CD4-positive, alpha-beta T cell (primary cell): ENCODE measurements around the gene HELT. TPM values are rescaled to one million over a fixed set of nuclear protein-coding genes. Genes with fewer than 3 reads are reported as not detected.

Experiments used
- ATAC-seq: fragments of 200-7000 bp; cut with Tn5 transposase; one replicate; pipeline ENCODE4 v1.10.0; 2022; ENCODE audit warnings: mild to moderate bottlenecking; ENCODE audit not compliant: poor library complexity
- CTCF ChIA-PET: fragments of 350-600 bp; sonication (Branson Sonifier 250); formaldehyde crosslinking; loops from one replicate; lab custom pipeline; 2021; ENCODE audit warnings: antibody characterized with exemption, inconsistent platforms; lab: Charles Lee
- POLR2A ChIA-PET: fragments of 350-600 bp; sonication (Branson Sonifier 250); formaldehyde crosslinking; loops from one replicate; lab custom pipeline; 2021; ENCODE audit warnings: antibody characterized with exemption, inconsistent platforms; lab: Charles Lee
- DNase-seq, 14 experiments: peaks; one replicate each; pipeline ENCODE4 v3.0.0-alpha.2; 2013 to 2020; ENCODE audit warnings: mixed read lengths in 2 of 14
- H3K27ac ChIP-seq, 2 donors: one replicate each; pipeline versions ENCODE4 v1.5.1 to v1.7.0; 2013; ENCODE audit warnings: low read length in 2 of 2, low read depth in 1 of 2, mild to moderate bottlenecking in 1 of 2
- H3K27me3 ChIP-seq, 2 experiments: 1 replicate in 1 of 2; 2 replicates in 1 of 2; pipeline versions ENCODE4 v1.6.1 to v1.7.0; 2013; ENCODE audit warnings: low read length in 2 of 2, control low read depth in 1 of 2, mild to moderate bottlenecking in 1 of 2, moderate library complexity in 1 of 2; ENCODE audit not compliant: insufficient read depth in 2 of 2, control insufficient read depth in 1 of 2
- H3K36me3 ChIP-seq: one replicate; pipeline ENCODE4 v1.6.1; 2013; ENCODE audit warnings: low read length, control low read depth; ENCODE audit not compliant: insufficient read depth
- H3K4me1 ChIP-seq: one replicate; pipeline ENCODE4 v1.6.1; 2013; ENCODE audit warnings: low read length, control low read depth; ENCODE audit not compliant: insufficient read depth
- H3K4me3 ChIP-seq: one replicate; pipeline ENCODE4 v1.5.1; 2013; ENCODE audit warnings: mild to moderate bottlenecking, low read length, moderate library complexity
- H3K9me3 ChIP-seq, 2 experiments: 1 replicate in 1 of 2; 2 replicates in 1 of 2; pipeline versions ENCODE4 v1.6.1 to v1.7.0; 2013; ENCODE audit warnings: low read length in 2 of 2, mild to moderate bottlenecking in 2 of 2, control low read depth in 1 of 2, moderate library complexity in 1 of 2; ENCODE audit not compliant: control insufficient read depth in 1 of 2, insufficient read depth in 1 of 2
- H3K27ac Mint-ChIP-seq: one replicate; pipeline ENCODE4 v1.8.0; 2020; ENCODE audit warnings: mixed read lengths
- H3K27me3 Mint-ChIP-seq: one replicate; pipeline ENCODE4 v1.8.0; 2021; ENCODE audit warnings: mixed read lengths
- H3K36me3 Mint-ChIP-seq: one replicate; pipeline ENCODE4 v1.8.0; 2021; ENCODE audit warnings: low read depth, mixed read lengths
- H3K4me1 Mint-ChIP-seq: one replicate; pipeline ENCODE4 v1.8.0; 2021; ENCODE audit warnings: low read depth, mixed read lengths
- H3K4me3 Mint-ChIP-seq: one replicate; pipeline ENCODE4 v1.8.0; 2020; ENCODE audit warnings: mild to moderate bottlenecking, mixed read lengths
- H3K9me3 Mint-ChIP-seq: one replicate; pipeline ENCODE4 v1.8.0; 2020; ENCODE audit warnings: mixed read lengths
- CTCF ChIP-seq: fragments of 200-600 bp; IDR thresholded peaks from one replicate; pipeline ENCODE4 v1.8.0; 2022; ENCODE audit warnings: antibody characterized with exemption, mild to moderate bottlenecking
- intact Hi-C, 2 experiments: fragments of 100-400 bp; cut with DNase I in 1 of 2; cut with micrococcal nuclease in 1 of 2; formaldehyde crosslinking; loops; one replicate each; pipeline versions ENCODE4 v1.15.1 to v1.9.0; 2023 to 2025; cut with DNase I, micrococcal nuclease
- total RNA-seq, 174 experiments: library from RNA in 2 of 174; stranded (reverse) in 2 of 174; gene quantifications; one replicate each; pipeline ENCODE4 v1.2.3 and lab custom pipeline; 2021 to 2026

HELT gene
- total RNA-seq, 2 experiments from 2014 or later: not detected

- Mint-ChIP-seq H3K9me3 (no peaks in the 10 kb centered on the region), H3K4me1 (peaks cover 5% of the 10 kb centered on the region), H3K4me3 (no peak overlapping the region), H3K36me3 (no peaks in the 10 kb centered on the region), H3K27ac (no peak overlapping the region), H3K27me3 (peaks cover 77% of the 10 kb centered on the region)
- Histone ChIP-seq H3K4me3 (no peak overlapping the region), H3K9me3 (peaks cover 0 to 6% of the 10 kb centered on the region in 2 experiments), H3K27ac (no peak overlapping the region), H3K4me1 (peaks cover 4% of the 10 kb centered on the region), H3K27me3 (peaks cover 60 to 87% of the 10 kb centered on the region in 2 experiments), H3K36me3 (no peaks in the 10 kb centered on the region)
- ATAC-seq: no peak
- ChIA-PET POLR2A (no interaction called here), CTCF (no interaction called here)
- DNase-seq: no peak
- intact Hi-C loops: no loop called here
- TF ChIP-seq CTCF: no peak
Observed at GRCh38 chr4:185016101-185016940, 2.0 kb upstream of the HELT start.

GRCh38 chr4:185016946-185017758 lies 1.1 kb upstream of the HELT start:
- CTCF ChIA-PET: no interaction called here
- ATAC-seq: no peak
- Histone ChIP-seq H3K27me3 (peaks cover 62 to 85% of the 10 kb centered on the region in 2 experiments), H3K27ac (no peak overlapping the region), H3K36me3 (no peaks in the 10 kb centered on the region), H3K4me1 (peaks cover 4% of the 10 kb centered on the region), H3K9me3 (peaks cover 0 to 3% of the 10 kb centered on the region in 2 experiments), H3K4me3 (no peak overlapping the region)
- POLR2A ChIA-PET: no interaction called here
- H3K36me3 Mint-ChIP-seq: no peaks in the 10 kb centered on the region
- TF ChIP-seq CTCF: no peak
- H3K4me3 Mint-ChIP-seq: no peak overlapping the region
- no peak for DNase-seq
- H3K27ac Mint-ChIP-seq: no peak overlapping the region
- intact Hi-C loops: no loop called here
- no peaks in the 10 kb centered on the region for H3K9me3 Mint-ChIP-seq
- H3K27me3 Mint-ChIP-seq: peaks cover 77% of the 10 kb centered on the region
- peaks cover 12% of the 10 kb centered on the region for H3K4me1 Mint-ChIP-seq

- no peaks in the 10 kb centered on the region for H3K9me3 Mint-ChIP-seq
- POLR2A ChIA-PET: no interaction called here
- no peak overlapping the region for H3K4me3 Mint-ChIP-seq
- H3K36me3 Mint-ChIP-seq: no peaks in the 10 kb centered on the region
- H3K27ac Mint-ChIP-seq: no peak overlapping the region
- Histone ChIP-seq H3K4me1 (peaks cover under 1% of the 10 kb centered on the region), H3K27me3 (peaks cover 65 to 84% of the 10 kb centered on the region in 2 experiments), H3K9me3 (peaks cover 0 to 3% of the 10 kb centered on the region in 2 experiments), H3K36me3 (no peaks in the 10 kb centered on the region), H3K4me3 (no peak overlapping the region), H3K27ac (no peak overlapping the region)
- no peak for TF ChIP-seq CTCF
- H3K27me3 Mint-ChIP-seq: peaks cover 82% of the 10 kb centered on the region
- ATAC-seq: no peak
- peaks cover 14% of the 10 kb centered on the region for H3K4me1 Mint-ChIP-seq
- intact Hi-C loops: no loop called here
- no peak for DNase-seq
- CTCF ChIA-PET: interaction anchor here (0.6 kb wide), 1 partner anchor 84 kb away, joined by 3 read pairs; no protein-coding TSS in a partner anchor
Observed at GRCh38 chr4:185018834-185019455, 655 bp downstream of the HELT start.
